GM12875 (cell line): ENCODE measurements around the gene CTAG2.
"Not testable (repeated sequence)": the region's sequence is repeated elsewhere in the genome, so short reads cannot be mapped to it uniquely, and the experiment has no call there.

ENCODE experiments used
- H3K4me3 ChIP-seq: one replicate; pipeline ENCODE4 v1.5.1; 2011; ENCODE audit warnings: low read depth, low read length, control low read depth
- CTCF ChIP-seq: IDR thresholded peaks from 2 replicates; pipeline ENCODE4 v1.5.1; 2011; ENCODE audit warnings: low read depth, mild to moderate bottlenecking, control low read depth, inconsistent platforms, low read length, moderate library complexity, borderline replicate concordance; ENCODE audit not compliant: insufficient read depth

Gene CTAG2

GRCh38 chrX:154653413-154653812 is at the start of gene CTAG2:
Gene CTAG2, minus strand, starts transcription at chrX:154653579. Its CDS starts 64 bp downstream, at chrX:154653515.
- not testable (repeated sequence) for H3K4me3 ChIP-seq

- no peak for TF ChIP-seq CTCF
- no peak overlapping the region for H3K4me3 ChIP-seq
Observed at GRCh38 chrX:154698630-154699248, 45.4 kb upstream of the CTAG2 start.

GRCh38 chrX:154696676-154697045 is 43.3 kb upstream of the CTAG2 start:
- no peak overlapping the region for H3K4me3 ChIP-seq
- no peak for TF ChIP-seq CTCF

- TF ChIP-seq CTCF, result no peak
Observed at GRCh38 chrX:154695911-154696675, 42.7 kb upstream of the CTAG2 start.

GRCh38 chrX:154693394-154693793 is 40.0 kb upstream of the CTAG2 start:
- H3K4me3 ChIP-seq, result no peak overlapping the region
- no peak for TF ChIP-seq CTCF

More at GRCh38 chrX:154695911-154696675, 42.7 kb upstream of the CTAG2 start:
- no peak overlapping the region for H3K4me3 ChIP-seq

GRCh38 chrX:154690438-154690837 is 37.1 kb upstream of the CTAG2 start:
- not testable (repeated sequence) for H3K4me3 ChIP-seq

GRCh38 chrX:154672084-154672483 is 18.7 kb upstream of the CTAG2 start:
- not testable (repeated sequence) for H3K4me3 ChIP-seq

- not testable (repeated sequence) for H3K4me3 ChIP-seq
Observed at GRCh38 chrX:154670848-154671247, 17.5 kb upstream of the CTAG2 start.

- H3K4me3 ChIP-seq, result no peak overlapping the region
- no peak for TF ChIP-seq CTCF
Observed at GRCh38 chrX:154661899-154662298, 8.5 kb upstream of the CTAG2 start.
